ENCODE data around the gene CDC37L1. TPM values are rescaled to one million over a fixed set of nuclear protein-coding genes. Genes with fewer than 3 reads are reported as not detected.

Gene CDC37L1
- total RNA-seq, 1 donor from 2014 or later: 15.9 TPM

DNA sequence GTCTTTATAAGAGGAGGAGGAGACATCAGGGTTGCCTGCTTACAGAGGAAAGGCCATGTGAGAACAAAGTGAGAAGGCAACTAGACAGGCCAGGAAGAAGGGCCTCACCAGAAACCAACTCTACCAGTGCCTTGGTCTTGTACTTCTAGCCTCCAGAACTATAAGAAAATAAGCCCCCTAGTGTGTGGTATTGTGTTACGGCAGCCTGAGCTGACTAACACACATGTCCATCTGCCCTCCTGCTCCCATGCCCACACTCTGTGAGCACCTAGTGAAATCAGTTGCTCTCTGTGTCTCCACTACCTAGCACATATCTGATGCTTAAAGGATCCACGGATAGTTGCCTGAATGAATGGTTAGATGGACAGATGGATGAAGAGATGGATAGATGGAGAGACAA lies 54.8 kb downstream of the CDC37L1 start:
- TF ChIP-seq, protein P1, sequence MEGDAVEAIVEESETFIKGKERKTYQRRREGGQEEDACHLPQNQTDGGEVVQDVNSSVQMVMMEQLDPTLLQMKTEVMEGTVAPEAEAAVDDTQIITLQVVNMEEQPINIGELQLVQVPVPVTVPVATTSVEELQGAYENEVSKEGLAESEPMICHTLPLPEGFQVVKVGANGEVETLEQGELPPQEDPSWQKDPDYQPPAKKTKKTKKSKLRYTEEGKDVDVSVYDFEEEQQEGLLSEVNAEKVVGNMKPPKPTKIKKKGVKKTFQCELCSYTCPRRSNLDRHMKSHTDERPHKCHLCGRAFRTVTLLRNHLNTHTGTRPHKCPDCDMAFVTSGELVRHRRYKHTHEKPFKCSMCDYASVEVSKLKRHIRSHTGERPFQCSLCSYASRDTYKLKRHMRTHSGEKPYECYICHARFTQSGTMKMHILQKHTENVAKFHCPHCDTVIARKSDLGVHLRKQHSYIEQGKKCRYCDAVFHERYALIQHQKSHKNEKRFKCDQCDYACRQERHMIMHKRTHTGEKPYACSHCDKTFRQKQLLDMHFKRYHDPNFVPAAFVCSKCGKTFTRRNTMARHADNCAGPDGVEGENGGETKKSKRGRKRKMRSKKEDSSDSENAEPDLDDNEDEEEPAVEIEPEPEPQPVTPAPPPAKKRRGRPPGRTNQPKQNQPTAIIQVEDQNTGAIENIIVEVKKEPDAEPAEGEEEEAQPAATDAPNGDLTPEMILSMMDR (IDR thresholded peaks at IDR 0.05; ENCODE audit: insufficient read depth, low read length, poor library complexity, severe bottlenecking): no peak
- Histone ChIP-seq H3K4me3 (ENCODE audit: low read depth, low read length) (no peak overlapping the region), H3K36me3 (ENCODE audit: control insufficient read depth, insufficient read depth, low read length) (no peaks in the 10 kb centered on the region), H3K27me3 (ENCODE audit: control insufficient read depth, insufficient read depth, low read length) (no peaks in the 10 kb centered on the region)
- no peak for DNase-seq (ENCODE audit: low read depth)

DNA sequence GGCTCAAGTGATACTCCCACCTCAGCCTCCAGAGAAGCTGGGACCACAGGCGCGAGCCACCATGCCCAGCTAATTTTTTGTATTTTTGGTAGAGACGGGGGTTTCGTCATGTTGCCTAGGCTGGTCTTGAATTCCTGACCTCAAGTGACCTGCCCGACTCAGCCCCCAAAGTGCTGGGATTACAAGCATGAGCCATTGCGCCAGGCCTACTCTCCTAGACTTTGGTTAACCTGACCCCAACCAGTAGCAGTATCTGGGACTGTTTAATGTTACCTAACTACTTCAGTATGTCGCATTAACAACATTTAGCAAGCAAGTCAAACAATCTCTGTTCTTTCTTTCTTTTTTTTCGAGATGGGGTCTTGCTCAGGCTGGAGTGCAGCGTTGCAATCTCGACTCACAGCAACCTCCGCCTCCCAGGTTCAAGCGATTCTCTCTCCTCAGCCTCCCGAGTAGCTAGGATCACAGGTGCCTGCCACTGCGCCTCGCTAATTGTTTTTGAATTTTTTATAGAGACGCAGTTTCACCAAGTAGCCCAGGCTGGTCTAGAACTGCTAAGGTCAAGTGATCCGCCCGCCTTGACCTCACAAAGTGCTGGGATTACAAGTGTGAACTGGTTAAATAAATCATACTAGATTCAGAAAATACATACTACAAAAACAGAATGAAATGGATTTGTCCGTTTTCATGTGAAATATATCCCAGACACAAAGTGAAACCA lies 59.7 kb downstream of the CDC37L1 start:
- peak overlapping the region; percentile 97 for H3K4me3 ChIP-seq (ENCODE audit: low read depth, low read length)
- DNase-seq (ENCODE audit: low read depth): no peak
- H3K36me3 ChIP-seq (ENCODE audit: control insufficient read depth, insufficient read depth, low read length): no peaks in the 10 kb centered on the region
- TF ChIP-seq, protein P1 (IDR thresholded peaks at IDR 0.05; ENCODE audit: insufficient read depth, low read length, poor library complexity, severe bottlenecking): no peak
- no peaks in the 10 kb centered on the region for H3K27me3 ChIP-seq (ENCODE audit: control insufficient read depth, insufficient read depth, low read length)

DNA sequence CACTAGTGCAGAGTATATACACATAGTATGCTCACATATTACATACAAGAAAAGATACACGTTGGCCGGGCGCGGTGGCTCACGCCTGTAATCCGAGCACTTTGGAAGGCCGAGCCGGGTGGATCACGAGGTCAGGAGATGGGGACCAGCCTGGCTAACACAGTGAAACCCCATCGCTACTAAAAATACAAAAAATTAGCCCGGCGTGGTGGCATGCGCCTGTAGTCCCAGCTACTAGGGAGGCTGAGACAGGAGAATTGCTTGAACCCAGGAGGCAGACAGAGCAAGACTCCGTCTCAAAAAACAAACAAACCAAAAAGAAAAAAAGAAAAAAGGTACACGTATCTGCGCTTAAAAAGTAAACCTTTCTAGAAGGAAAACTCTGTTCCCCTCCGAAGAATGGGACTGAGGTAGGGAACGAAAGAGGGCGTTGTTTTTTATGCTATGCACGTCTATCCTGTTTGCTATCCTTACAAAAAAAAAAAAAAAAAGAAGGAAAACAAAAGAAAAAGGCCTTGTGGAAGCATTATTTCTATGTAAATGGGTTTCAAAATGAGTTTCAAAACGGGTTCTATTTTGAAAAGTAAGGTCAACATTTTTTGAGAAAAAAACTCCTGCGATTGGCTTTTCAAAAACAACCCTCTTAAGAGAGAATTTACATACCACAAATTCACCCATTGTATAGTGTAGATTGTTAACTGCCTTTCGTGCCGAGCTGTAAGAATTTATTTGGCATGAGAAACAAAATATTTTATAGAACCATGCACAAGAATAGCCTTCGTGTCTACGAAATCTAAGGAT lies 60.4 kb downstream of the CDC37L1 start:
- TF ChIP-seq, protein P1 (IDR thresholded peaks at IDR 0.05; ENCODE audit: insufficient read depth, low read length, poor library complexity, severe bottlenecking): no peak
- Histone ChIP-seq H3K36me3 (ENCODE audit: control insufficient read depth, insufficient read depth, low read length) (no peaks in the 10 kb centered on the region), H3K4me3 (ENCODE audit: low read depth, low read length) (peak overlapping the region; percentile 97), H3K27me3 (ENCODE audit: control insufficient read depth, insufficient read depth, low read length) (no peaks in the 10 kb centered on the region)
- DNase-seq (ENCODE audit: low read depth): no peak

DNA sequence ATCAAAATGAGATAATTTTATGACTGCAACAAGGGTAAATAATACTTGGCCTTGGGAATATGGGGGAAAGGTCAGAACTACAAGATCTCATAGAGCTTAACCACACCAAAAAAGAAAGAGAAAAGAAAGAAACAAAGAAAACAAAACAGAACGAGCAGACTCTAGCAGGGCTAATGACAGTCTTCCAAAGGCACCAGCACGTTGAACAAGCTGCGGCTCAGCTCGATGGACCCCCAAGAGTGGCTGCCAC lies 60.9 kb downstream of the CDC37L1 start:
- Histone ChIP-seq H3K4me3 (ENCODE audit: low read depth, low read length) (peak overlapping the region; percentile 97), H3K27me3 (ENCODE audit: control insufficient read depth, insufficient read depth, low read length) (no peaks in the 10 kb centered on the region), H3K36me3 (ENCODE audit: control insufficient read depth, insufficient read depth, low read length) (no peaks in the 10 kb centered on the region)
- no peak for DNase-seq (ENCODE audit: low read depth)
- TF ChIP-seq, protein P1 (IDR thresholded peaks at IDR 0.05; ENCODE audit: insufficient read depth, low read length, poor library complexity, severe bottlenecking): no peak

DNA sequence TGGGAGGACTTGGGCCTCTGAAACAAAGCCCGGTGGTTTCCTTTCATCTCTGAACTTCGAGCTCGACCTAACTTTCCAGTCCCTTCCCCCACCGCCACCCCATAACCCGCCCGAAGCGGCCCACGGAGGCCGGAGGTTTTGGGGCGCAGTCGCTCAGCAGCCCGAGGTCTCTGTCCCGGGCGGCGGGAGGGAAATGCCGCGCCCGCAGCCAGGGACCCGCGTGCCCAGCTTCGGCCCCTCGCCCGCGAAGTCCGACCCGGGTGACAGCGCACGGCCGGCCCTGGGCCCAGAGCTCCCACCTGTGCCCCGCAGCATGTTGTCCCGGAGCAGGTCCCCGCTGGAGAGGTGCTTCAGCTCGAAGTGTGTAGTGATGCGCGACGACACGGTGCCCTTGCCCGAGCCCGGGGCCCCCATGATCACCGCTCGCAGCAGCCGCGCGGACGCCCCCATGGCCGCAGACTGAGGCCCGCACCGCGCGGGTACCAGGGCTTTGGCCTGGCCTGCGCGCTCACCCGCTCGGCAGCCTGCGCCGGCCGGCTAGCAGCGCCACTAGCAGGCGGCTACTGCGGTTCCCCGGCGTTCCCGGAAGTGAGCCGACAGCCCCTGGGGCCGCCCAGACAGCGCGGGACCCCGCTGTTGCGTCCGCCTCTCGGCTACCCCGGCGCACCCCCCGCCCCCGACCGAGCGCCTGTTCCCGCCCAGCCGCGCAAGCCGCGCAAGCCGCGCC lies 61.4 kb downstream of the CDC37L1 start, which contains the start of gene AK3:
Gene AK3 (minus strand): TSS at position 565 of the 727 bp plus-strand sequence. CDS start 115 bp downstream, at position 450.
- Histone ChIP-seq H3K4me3 (ENCODE audit: low read depth, low read length) (peak within 1 kb of the TSS; percentile 97), H3K36me3 (ENCODE audit: control insufficient read depth, insufficient read depth, low read length) (no peaks in the 10 kb centered on the region), H3K27me3 (ENCODE audit: control insufficient read depth, insufficient read depth, low read length) (no peaks in the 10 kb centered on the region)
- TF ChIP-seq, protein P1 (IDR thresholded peaks at IDR 0.05; ENCODE audit: insufficient read depth, low read length, poor library complexity, severe bottlenecking): no peak
- no peak for DNase-seq (ENCODE audit: low read depth)
